ENCODE data around the gene C17orf78.

GRCh38 chr17:37422971-37423625 is 47.3 kb downstream of the C17orf78 start:
- TF ChIP-seq CTCF (IDR thresholded peaks at IDR 0.05): no peak
- no peak for TF ChIP-seq POLR2A (IDR thresholded peaks at IDR 0.05)
